ENCODE data around the gene GALR3.

- TF ChIP-seq, protein P1, sequence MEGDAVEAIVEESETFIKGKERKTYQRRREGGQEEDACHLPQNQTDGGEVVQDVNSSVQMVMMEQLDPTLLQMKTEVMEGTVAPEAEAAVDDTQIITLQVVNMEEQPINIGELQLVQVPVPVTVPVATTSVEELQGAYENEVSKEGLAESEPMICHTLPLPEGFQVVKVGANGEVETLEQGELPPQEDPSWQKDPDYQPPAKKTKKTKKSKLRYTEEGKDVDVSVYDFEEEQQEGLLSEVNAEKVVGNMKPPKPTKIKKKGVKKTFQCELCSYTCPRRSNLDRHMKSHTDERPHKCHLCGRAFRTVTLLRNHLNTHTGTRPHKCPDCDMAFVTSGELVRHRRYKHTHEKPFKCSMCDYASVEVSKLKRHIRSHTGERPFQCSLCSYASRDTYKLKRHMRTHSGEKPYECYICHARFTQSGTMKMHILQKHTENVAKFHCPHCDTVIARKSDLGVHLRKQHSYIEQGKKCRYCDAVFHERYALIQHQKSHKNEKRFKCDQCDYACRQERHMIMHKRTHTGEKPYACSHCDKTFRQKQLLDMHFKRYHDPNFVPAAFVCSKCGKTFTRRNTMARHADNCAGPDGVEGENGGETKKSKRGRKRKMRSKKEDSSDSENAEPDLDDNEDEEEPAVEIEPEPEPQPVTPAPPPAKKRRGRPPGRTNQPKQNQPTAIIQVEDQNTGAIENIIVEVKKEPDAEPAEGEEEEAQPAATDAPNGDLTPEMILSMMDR (IDR thresholded peaks at IDR 0.05; ENCODE audit: poor library complexity): no peak
- TF ChIP-seq EZH2 (IDR thresholded peaks at IDR 0.05; ENCODE audit: borderline replicate concordance): no peak
Observed at GRCh38 chr22:37823134-37823985, at the start of gene GALR3.
